ENCODE results near the gene CDH11. TPM values are rescaled to one million over a fixed set of nuclear protein-coding genes. Genes with fewer than 3 reads are reported as not detected.
A peak's percentile ranks its signal among the peaks of the same experiment; 100 is the strongest.

Gene CDH11
- total RNA-seq, 1 donor from 2014 or later, result 80.9 TPM

DNA sequence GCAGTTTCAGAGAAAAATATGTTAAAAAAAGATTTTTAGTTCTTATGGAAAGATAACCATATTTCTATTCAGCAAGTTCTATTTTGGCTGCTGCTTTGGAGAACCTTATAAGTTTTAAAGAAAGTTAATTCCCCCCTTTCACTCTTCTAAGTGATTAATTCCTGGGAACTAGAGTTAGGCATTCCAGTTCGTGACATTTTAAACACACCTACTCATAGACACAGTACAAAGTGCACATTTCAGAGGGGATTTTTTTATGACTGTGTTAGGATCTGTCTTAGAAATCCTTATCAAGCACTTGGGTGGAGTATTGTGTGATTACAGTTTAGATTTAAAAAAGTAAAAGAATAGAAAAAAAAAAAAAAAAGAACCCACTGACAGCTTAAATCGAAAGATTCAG, 3.5 kb upstream of the CDH11 start:
- Histone ChIP-seq H3K4me1 (ENCODE audit: control insufficient read depth in 3 of 3, insufficient read depth in 3 of 3, low read length in 3 of 3) (peaks cover 18 to 27% (median 20%) of the 10 kb centered on the region in 3 donors), H3K27ac (ENCODE audit: low read depth, low read length) (no peak overlapping the region), H3K9ac (ENCODE audit: low read depth in 1 of 3, low read length in 3 of 3) (no peak overlapping the region), H3K4me3 (ENCODE audit: low read length in 3 of 3) (no peak overlapping the region), H3K27me3 (ENCODE audit: control insufficient read depth in 3 of 3, insufficient read depth in 3 of 3, low read length in 3 of 3) (peaks cover 15 to 31% (median 27%) of the 10 kb centered on the region in 3 donors), H3K36me3 (ENCODE audit: control insufficient read depth in 3 of 3, insufficient read depth in 3 of 3, low read length in 3 of 3) (no peaks in the 10 kb centered on the region), H3K9me3 (ENCODE audit: control insufficient read depth in 3 of 3, low read length in 3 of 3) (no peaks in the 10 kb centered on the region)

DNA sequence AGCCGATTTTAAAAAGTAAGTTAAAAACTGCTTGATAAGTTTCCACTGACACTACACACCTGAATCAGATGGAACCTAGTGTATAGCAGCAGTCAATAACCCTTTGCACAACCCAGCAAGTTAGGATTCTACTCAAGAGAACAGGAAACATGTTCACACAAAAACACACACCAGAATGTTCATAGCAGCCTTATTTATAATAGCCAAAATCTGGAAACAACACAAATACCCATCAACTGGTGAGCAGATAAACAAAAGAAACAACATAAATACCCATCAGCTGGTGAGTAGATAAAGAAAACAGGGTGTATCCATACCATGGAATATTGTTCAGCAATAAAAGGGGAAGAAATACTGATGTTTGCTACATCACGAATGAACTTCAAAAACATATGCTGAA, 2.7 kb upstream of the CDH11 start:
- H3K4me3 ChIP-seq (ENCODE audit: low read length in 3 of 3), result no peak overlapping the region
- H3K4me1 ChIP-seq (ENCODE audit: control insufficient read depth in 3 of 3, insufficient read depth in 3 of 3, low read length in 3 of 3), result peaks cover 18 to 27% (median 20%) of the 10 kb centered on the region in 3 donors
- H3K9me3 ChIP-seq (ENCODE audit: control insufficient read depth in 3 of 3, low read length in 3 of 3), result no peaks in the 10 kb centered on the region
- no peaks in the 10 kb centered on the region for H3K36me3 ChIP-seq (ENCODE audit: control insufficient read depth in 3 of 3, insufficient read depth in 3 of 3, low read length in 3 of 3)
- H3K27me3 ChIP-seq (ENCODE audit: control insufficient read depth in 3 of 3, insufficient read depth in 3 of 3, low read length in 3 of 3), result peaks cover 18 to 31% (median 31%) of the 10 kb centered on the region in 3 donors
- no peak overlapping the region for H3K27ac ChIP-seq (ENCODE audit: low read depth, low read length)
- no peak overlapping the region for H3K9ac ChIP-seq (ENCODE audit: low read depth in 1 of 3, low read length in 3 of 3)

DNA sequence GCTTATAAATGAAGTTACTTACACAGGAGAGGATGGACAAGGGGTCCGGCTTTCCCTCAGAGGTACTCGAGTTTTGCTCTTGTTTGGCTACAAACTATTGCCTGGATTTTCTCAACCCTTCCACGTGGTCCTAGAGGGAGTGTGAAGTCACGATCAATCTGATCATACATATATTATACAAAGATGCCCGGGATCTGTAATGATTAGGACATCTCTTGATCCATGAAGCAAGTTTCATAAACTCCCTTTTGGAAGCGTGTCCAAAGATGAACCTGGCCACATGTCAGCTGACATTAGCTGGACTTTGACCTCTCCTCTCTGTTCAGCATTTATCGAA, 2.3 kb upstream of the CDH11 start:
- Histone ChIP-seq H3K4me3 (ENCODE audit: low read length in 3 of 3) (no peak overlapping the region), H3K9ac (ENCODE audit: low read depth in 1 of 3, low read length in 3 of 3) (no peak overlapping the region), H3K27ac (ENCODE audit: low read depth, low read length) (peak overlapping the region; percentile 74), H3K9me3 (ENCODE audit: control insufficient read depth in 3 of 3, low read length in 3 of 3) (no peaks in the 10 kb centered on the region), H3K27me3 (ENCODE audit: control insufficient read depth in 3 of 3, insufficient read depth in 3 of 3, low read length in 3 of 3) (peaks cover 18 to 31% (median 31%) of the 10 kb centered on the region in 3 donors), H3K36me3 (ENCODE audit: control insufficient read depth in 3 of 3, insufficient read depth in 3 of 3, low read length in 3 of 3) (no peaks in the 10 kb centered on the region), H3K4me1 (ENCODE audit: control insufficient read depth in 3 of 3, insufficient read depth in 3 of 3, low read length in 3 of 3) (peaks cover 18 to 27% (median 20%) of the 10 kb centered on the region in 3 donors)

DNA sequence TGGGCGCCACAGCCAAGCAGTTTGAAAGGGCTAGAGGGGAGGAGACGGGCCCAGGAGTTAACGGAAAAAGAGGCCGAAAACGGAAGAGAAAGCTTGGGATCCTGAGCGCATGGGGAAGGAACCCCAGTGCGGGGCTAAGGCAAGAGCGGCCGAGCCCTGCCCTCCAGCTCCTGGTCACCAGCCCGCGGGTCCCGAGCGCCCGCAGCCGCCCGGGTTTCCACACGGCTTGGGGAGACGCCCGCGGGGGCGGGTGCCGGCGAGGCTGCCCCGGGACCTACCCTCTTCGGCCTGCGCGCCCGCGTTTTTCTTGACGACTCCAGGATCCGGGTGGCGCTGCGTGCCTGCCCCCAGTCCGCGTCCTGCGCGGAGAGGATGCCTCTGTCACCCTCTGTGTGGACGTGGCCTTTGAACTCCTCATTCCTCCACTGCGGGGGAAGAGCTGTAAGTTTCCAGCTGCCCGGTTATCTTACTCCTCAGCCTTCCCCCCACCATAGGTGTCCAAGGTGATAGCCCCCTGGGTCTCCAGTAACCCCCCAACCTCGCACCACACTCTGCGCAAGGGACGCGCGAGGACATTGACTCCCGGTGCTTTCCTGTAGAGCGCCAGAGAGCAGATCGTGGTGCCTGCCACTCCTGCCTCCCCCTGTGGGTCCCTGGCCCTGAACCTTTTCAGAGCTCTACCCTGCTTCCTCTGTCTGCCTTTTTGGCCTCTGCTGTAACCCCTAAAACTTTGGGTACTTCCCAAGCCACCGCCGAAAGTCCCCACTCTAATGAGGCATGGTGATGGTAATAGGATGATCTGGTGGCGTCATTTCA, 1.7 kb upstream of the CDH11 start:
- Histone ChIP-seq H3K27ac (ENCODE audit: low read depth, low read length) (peak overlapping the region; percentile 74), H3K27me3 (ENCODE audit: control insufficient read depth in 3 of 3, insufficient read depth in 3 of 3, low read length in 3 of 3) (peaks cover 18 to 31% (median 31%) of the 10 kb centered on the region in 3 donors), H3K9me3 (ENCODE audit: control insufficient read depth in 3 of 3, low read length in 3 of 3) (no peaks in the 10 kb centered on the region), H3K9ac (ENCODE audit: low read depth in 1 of 3, low read length in 3 of 3) (peak overlapping the region; percentile 61 to 76 (median 71)), H3K36me3 (ENCODE audit: control insufficient read depth in 3 of 3, insufficient read depth in 3 of 3, low read length in 3 of 3) (no peaks in the 10 kb centered on the region), H3K4me1 (ENCODE audit: control insufficient read depth in 3 of 3, insufficient read depth in 3 of 3, low read length in 3 of 3) (peaks cover 18 to 27% (median 20%) of the 10 kb centered on the region in 3 donors), H3K4me3 (ENCODE audit: low read length in 3 of 3) (peak overlapping the region; percentile 69 to 77 (median 73))

DNA sequence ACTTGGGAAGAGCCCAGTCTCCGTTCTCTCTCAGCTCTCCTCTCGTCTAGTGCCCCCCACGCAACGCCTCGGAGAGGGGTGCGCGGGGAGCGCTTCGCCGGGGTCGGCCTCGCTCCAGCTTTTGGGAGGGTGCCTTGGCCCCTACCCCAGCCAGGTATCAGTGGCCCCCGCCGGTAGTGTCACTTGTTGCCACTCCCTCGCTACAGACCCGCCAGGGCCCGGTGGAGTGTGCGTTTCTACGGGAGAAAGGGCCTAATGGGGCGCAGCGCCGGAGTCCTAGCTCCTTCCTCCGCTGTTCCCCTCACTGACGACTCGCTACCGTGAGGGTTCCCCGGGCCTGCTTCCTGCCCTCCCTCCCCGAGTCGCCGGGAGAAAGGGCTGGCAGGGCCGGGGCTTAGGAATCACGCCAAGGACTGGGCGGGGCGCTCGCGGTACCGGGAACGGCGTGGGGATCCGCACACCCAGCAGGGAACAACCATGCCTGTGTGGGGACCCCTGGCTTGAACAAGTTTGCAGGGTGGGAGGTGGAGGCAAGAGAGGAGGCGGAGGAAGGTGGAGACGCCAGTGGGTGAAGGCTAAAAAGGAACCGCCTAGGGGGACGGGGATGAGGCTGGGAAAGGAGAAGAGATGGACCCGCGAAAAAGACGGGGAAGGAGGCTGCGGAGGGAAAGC, 997 bp upstream of the CDH11 start:
- Histone ChIP-seq H3K27ac (ENCODE audit: low read depth, low read length) (peak overlapping the region; percentile 74), H3K4me1 (ENCODE audit: control insufficient read depth in 3 of 3, insufficient read depth in 3 of 3, low read length in 3 of 3) (peaks cover 18 to 27% (median 20%) of the 10 kb centered on the region in 3 donors), H3K27me3 (ENCODE audit: control insufficient read depth in 3 of 3, insufficient read depth in 3 of 3, low read length in 3 of 3) (peaks cover 18 to 31% (median 31%) of the 10 kb centered on the region in 3 donors), H3K36me3 (ENCODE audit: control insufficient read depth in 3 of 3, insufficient read depth in 3 of 3, low read length in 3 of 3) (no peaks in the 10 kb centered on the region), H3K9ac (ENCODE audit: low read depth in 1 of 3, low read length in 3 of 3) (peak overlapping the region; percentile 61 to 76 (median 71)), H3K9me3 (ENCODE audit: control insufficient read depth in 3 of 3, low read length in 3 of 3) (no peaks in the 10 kb centered on the region), H3K4me3 (ENCODE audit: low read length in 3 of 3) (peak overlapping the region; percentile 69 to 77 (median 73))

DNA sequence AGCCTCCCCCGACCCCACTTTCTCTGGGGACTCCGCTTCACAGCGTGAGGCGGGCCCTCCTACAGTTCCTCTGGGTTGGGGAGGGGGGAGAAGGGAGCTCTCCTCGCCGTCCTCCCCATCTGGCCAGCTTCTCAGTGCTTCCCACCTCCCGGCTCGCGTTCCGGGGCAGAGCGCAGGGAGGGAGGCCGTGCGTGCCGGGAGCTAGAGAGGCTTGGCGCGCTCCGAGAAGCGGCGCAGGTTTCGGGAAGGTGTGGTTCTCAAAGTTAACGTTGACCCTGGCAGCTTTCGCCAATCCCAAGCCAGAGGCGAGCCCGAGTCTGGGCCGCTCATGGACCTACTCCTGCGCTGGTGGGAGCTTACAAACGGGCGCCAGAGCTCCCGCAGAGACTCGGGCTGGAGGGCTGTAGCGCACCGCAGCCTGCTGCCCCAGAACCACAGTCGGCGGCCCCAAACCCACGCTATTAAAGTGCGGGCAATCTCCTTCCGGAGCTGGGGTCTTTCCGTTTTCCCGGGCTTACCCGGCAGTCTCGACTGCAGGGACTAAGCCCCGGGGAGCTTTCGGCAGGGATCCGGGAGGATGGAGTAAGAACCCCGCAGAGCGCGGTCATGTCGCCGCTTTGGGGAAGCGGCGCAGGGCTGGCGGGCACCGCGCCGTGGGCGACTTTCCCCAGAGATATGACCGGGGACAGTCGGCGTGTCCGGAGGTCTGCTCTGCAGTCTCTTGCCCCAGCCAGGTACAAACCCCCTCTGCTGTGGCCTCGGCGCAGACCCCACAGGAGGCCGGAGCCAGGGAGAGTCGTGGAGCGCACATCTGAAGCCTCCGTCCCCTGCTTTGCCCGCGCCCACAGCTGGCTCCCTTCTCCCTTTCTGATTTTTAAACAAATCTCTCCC, 787 bp downstream of the CDH11 start:
- no peaks in the 10 kb centered on the region for H3K9me3 ChIP-seq (ENCODE audit: control insufficient read depth in 3 of 3, low read length in 3 of 3)
- peaks cover 18 to 27% (median 20%) of the 10 kb centered on the region in 3 donors for H3K4me1 ChIP-seq (ENCODE audit: control insufficient read depth in 3 of 3, insufficient read depth in 3 of 3, low read length in 3 of 3)
- H3K36me3 ChIP-seq (ENCODE audit: control insufficient read depth in 3 of 3, insufficient read depth in 3 of 3, low read length in 3 of 3), result no peaks in the 10 kb centered on the region
- peak overlapping the region; percentile 68 to 73 (median 71) for H3K4me3 ChIP-seq (ENCODE audit: low read length in 3 of 3)
- H3K27me3 ChIP-seq (ENCODE audit: control insufficient read depth in 3 of 3, insufficient read depth in 3 of 3, low read length in 3 of 3), result peaks cover 18 to 31% (median 29%) of the 10 kb centered on the region in 3 donors
- peak overlapping the region; percentile 63 for H3K27ac ChIP-seq (ENCODE audit: low read depth, low read length)
- H3K9ac ChIP-seq (ENCODE audit: low read depth in 1 of 3, low read length in 3 of 3), result peak overlapping the region; percentile 1 to 76 (median 56)

DNA sequence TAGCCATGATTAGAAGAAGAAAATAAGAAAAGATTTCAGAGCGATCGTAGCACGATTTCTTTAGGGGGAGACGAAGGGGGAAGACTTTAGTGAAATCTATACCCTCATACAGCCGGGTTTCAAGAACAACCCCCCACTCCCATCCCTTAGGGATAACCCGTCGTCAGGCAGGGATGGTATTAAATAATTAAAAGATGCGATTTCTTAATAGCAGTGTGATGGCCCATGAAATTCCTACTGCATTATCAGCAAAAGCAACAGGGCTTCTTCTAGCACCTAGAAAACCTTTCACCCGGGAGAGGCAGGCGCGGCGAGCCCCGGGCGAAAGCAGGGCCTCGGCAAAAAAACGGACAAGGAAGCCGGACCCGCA, 1.4 kb downstream of the CDH11 start:
- Histone ChIP-seq H3K27ac (ENCODE audit: low read depth, low read length) (peak overlapping the region; percentile 63), H3K4me1 (ENCODE audit: control insufficient read depth in 3 of 3, insufficient read depth in 3 of 3, low read length in 3 of 3) (peaks cover 18 to 27% (median 20%) of the 10 kb centered on the region in 3 donors), H3K27me3 (ENCODE audit: control insufficient read depth in 3 of 3, insufficient read depth in 3 of 3, low read length in 3 of 3) (peaks cover 18 to 31% (median 29%) of the 10 kb centered on the region in 3 donors), H3K9ac (ENCODE audit: low read depth in 1 of 3, low read length in 3 of 3) (peak overlapping the region; percentile 1 to 76 (median 56)), H3K4me3 (ENCODE audit: low read length in 3 of 3) (peak overlapping the region; percentile 68 to 73 (median 71)), H3K9me3 (ENCODE audit: control insufficient read depth in 3 of 3, low read length in 3 of 3) (no peaks in the 10 kb centered on the region), H3K36me3 (ENCODE audit: control insufficient read depth in 3 of 3, insufficient read depth in 3 of 3, low read length in 3 of 3) (no peaks in the 10 kb centered on the region)

DNA sequence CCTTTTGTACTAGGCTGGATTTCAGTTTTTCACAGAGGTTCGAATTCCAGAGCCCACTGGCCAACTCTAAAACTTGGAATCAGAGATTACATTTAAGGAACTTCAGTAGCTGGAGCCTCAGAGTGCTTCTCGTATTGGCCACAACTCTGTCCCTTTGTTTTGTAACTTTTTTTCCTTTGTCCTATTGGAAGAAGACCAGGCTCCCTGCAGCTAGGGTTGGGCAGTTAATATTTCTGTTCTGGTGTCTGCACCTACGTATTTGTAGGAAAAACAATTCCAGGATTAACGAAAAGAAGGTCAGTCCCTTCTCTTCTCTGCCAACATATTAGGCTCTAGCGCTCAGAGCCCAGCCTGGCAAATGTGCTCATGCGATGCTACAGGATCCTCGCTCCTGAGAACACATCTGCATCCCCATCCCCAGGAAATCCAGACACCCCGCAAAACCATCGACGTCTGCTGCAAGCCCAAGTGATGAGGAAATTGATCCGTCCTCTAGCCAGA, 1.9 kb downstream of the CDH11 start:
- Histone ChIP-seq H3K36me3 (ENCODE audit: control insufficient read depth in 3 of 3, insufficient read depth in 3 of 3, low read length in 3 of 3) (no peaks in the 10 kb centered on the region), H3K4me3 (ENCODE audit: low read length in 3 of 3) (peak overlapping the region; percentile 68 to 73 (median 71)), H3K4me1 (ENCODE audit: control insufficient read depth in 3 of 3, insufficient read depth in 3 of 3, low read length in 3 of 3) (peaks cover 18 to 27% (median 20%) of the 10 kb centered on the region in 3 donors), H3K27ac (ENCODE audit: low read depth, low read length) (peak overlapping the region; percentile 63), H3K27me3 (ENCODE audit: control insufficient read depth in 3 of 3, insufficient read depth in 3 of 3, low read length in 3 of 3) (peaks cover 18 to 31% (median 29%) of the 10 kb centered on the region in 3 donors), H3K9ac (ENCODE audit: low read depth in 1 of 3, low read length in 3 of 3) (peak overlapping the region in 1 of 3 donors; percentile 1), H3K9me3 (ENCODE audit: control insufficient read depth in 3 of 3, low read length in 3 of 3) (no peaks in the 10 kb centered on the region)

DNA sequence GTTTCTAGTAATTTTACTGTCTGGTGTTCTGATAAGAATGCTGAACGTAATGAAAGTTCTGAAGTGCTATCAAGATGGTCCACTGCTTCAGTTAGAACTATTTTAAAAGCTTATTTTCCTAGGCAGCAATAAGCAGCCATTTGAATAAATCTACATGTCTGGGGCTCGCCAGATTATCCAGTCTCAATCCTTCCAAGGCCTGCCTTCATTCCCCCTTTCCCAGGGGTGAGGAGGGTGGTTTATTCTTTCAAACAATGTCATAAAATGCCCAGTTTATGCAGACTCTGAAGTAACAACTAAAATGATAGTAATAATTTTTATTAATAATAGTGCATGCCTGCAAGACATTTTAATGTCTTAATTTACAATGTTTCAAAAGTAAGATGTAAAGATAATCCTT, 2.4 kb downstream of the CDH11 start:
- H3K4me3 ChIP-seq (ENCODE audit: low read length in 3 of 3), result no peak overlapping the region
- H3K27ac ChIP-seq (ENCODE audit: low read depth, low read length), result no peak overlapping the region
- H3K9ac ChIP-seq (ENCODE audit: low read depth in 1 of 3, low read length in 3 of 3), result no peak overlapping the region

More for the DNA sequence above, 2.4 kb downstream of the CDH11 start:
- peaks cover 18 to 31% (median 29%) of the 10 kb centered on the region in 3 donors for H3K27me3 ChIP-seq (ENCODE audit: control insufficient read depth in 3 of 3, insufficient read depth in 3 of 3, low read length in 3 of 3)
- no peaks in the 10 kb centered on the region for H3K9me3 ChIP-seq (ENCODE audit: control insufficient read depth in 3 of 3, low read length in 3 of 3)
- H3K36me3 ChIP-seq (ENCODE audit: control insufficient read depth in 3 of 3, insufficient read depth in 3 of 3, low read length in 3 of 3), result no peaks in the 10 kb centered on the region
- peaks cover 18 to 27% (median 20%) of the 10 kb centered on the region in 3 donors for H3K4me1 ChIP-seq (ENCODE audit: control insufficient read depth in 3 of 3, insufficient read depth in 3 of 3, low read length in 3 of 3)
